ENCODE measurements around the gene TADA3.

The TADA3 gene

DNA sequence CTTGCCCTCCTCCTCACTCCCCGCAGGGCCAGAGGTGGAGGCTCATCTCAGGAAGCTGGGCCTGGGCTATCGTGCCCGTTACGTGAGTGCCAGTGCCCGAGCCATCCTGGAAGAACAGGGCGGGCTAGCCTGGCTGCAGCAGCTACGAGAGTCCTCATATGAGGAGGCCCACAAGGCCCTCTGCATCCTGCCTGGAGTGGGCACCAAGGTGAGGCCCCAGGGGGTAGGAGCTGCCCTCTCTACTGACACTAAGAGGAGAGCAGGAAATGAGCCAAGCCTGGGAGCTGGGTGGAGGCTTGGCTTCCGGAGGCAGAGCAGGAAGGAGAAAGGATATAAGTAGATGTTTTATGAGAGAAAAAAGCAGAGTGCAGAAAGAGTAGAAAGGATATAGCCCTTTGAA, 37.6 kb downstream of the TADA3 start:
- no peak for DNase-seq

DNA sequence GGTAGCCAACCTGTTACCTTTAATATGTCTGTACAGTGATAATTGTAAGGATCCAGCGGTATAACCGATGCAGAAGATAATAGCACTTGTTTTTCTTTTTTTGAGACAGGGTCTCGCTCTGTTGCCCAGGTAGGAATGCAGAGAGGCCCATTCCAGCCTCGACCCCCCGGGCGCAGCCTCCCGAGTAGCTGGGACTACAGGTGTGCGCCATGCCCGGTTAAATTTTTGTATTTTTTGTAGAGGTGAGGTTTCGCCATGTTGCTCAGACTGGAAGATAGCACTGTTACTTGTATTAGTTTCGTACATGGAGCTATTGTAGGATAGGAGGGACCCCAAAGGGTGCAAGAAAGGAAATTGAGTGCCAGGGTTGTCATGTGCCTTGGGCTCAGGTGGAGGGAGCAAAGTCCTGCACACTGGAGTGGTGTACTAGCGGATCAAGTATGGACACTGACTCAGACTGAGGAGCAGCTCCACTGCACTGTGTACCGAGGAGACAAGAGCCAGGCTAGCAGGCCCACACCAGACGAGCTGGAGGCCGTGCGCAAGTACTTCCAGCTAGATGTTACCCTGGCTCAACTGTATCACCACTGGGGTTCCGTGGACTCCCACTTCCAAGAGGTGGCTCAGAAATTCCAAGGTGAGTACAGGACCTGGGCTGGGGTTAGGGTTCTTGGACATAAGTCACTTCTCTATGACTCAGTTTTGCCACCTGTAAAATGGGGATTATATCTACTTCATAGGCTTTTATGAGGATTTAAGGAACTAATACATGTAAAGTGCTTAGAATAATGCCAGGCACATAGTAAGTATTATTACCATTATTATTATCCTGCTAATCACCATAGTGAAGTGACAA, 41.5 kb downstream of the TADA3 start:
- no peak for DNase-seq

DNA sequence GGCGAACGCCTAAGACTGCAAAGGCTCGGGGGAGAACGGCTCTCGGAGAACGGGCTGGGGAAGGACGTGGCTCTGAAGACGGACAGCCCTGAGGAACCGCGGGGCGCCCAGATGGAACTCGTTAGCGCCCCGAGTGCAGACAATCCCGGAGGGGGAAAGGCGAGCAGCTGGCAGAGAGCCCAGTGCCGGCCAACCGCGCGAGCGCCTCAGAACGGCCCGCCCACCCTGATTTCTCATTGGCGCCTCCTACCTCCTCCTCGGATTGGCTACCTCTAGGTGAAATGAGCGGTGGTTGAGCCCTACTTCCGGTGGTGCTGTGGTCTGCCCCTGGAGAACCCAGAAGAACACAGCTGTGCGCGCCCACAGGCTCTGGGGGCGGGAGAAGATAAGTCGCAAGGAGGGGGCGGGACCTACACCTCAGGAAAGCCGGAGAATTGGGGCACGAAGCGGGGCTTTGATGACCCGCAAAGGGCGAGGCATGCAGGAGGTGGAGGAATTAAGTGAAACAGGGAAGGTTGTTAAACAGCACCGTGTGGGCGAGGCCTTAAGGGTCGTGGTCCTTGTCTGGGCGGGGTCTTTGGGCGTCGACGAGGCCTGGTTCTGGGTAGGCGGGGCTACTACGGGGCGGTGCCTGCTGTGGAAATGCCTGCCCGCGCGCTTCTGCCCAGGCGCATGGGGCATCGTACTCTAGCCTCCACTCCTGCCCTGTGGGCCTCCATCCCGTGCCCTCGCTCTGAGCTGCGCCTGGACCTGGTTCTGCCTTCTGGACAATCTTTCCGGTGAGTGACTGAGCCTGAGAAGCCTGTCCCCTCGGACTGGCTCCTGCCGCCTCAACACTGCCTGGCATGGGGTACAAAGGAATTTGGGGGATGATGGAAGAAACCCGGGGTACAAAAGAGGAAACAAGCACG, 42.4 kb downstream of the TADA3 start, which contains the start of gene OGG1:
Gene OGG1, plus strand, starts transcription at position 308 of the 911 bp plus-strand sequence. Its CDS starts 335 bp downstream, at position 643.
- DNase-seq, result peak; percentile 95

DNA sequence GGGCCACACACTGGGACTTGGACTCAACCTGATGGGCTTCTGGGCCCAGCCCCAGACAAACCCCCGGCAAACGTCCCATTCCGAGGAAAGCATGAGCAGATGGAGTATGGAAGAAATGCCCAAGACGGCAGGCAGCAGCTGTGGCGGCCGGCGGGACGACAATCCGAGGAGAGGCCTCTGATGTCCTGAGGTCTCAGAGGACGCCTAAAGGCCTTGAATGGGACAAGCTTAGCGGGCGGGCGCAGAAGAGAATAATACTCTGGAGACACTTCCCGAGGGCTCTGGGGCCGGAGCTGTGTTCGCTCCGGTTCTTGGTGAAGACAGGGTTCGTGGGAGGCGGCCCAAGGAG, 43.0 kb downstream of the TADA3 start:
- DNase-seq, result no peak

DNA sequence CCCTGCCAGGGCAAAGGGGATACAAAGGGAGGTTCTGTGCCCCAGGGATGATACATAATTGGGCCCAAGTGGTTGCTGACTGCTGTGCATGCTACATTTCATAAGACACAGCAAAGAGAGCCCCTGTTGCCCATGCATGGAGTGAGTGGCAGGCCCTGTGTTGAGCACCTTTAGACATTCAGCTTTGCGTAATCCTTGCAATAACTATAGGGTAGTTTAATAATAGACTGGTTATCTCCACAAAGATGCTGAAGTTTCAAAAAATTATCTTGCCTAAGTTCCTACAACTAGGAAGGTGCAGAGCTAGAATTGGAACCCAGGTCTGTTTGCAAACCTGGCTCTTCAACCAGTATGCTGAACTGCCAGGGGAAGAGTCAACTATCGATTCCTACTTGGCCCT, 44.2 kb downstream of the TADA3 start:
- DNase-seq, result no peak

DNA sequence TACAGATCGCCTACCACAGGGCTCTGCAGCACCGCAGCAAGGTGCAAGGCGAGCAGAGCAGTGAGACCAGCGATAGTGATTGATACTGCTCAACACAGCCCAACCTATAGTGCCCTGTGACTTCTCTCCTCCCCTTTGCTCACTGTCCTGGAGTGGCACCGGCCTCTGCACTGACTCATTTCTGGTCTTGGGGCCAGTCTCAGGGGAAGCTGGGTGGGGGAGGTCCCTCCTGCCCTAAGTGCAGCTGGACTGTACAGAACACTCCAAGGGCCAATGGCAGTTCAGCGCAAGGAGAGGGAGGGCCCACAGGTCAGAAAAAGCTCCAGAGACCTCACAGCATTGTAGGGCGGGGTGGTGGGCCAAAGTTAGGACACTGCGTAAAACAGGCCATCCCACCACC, 45.0 kb downstream of the TADA3 start:
- DNase-seq, result no peak

DNA sequence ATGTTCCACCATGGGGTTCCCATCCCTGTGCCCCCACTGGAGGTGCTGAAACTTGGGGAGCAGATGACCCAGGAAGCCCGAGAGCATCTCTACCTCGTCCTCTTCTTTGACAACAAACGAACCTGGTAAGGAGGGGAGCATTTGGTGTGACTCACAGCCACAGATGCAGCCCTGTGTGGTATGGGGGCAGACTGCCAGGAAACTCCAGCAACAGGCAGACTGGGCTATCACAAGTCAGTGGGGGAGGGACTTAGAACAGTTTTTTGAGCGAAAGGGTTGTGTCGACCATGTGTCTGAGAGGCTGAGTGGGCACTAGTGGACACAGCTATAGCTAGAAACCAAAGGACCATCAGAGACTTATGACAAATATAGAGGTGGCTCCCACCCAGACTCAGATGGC, 45.9 kb downstream of the TADA3 start:
- DNase-seq, result no peak

DNA sequence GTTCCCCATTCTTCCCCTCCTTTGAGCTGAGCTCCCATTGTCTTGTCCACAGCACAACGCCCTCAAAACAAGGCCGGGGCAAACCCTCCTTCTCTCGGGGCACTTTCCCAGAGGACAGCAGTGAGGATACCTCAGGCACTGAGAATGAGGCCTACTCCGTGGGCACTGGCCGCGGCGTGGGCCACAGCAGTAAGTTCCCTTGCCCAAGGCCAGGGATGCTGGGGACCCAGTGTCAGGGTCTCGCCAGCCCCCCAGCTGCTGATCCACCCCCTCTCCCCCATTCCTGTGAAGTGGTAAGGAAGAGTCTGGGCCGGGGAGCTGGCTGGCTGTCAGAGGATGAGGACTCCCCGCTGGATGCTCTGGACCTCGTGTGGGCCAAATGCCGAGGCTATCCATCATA, 46.8 kb downstream of the TADA3 start:
- no peak for DNase-seq

DNA sequence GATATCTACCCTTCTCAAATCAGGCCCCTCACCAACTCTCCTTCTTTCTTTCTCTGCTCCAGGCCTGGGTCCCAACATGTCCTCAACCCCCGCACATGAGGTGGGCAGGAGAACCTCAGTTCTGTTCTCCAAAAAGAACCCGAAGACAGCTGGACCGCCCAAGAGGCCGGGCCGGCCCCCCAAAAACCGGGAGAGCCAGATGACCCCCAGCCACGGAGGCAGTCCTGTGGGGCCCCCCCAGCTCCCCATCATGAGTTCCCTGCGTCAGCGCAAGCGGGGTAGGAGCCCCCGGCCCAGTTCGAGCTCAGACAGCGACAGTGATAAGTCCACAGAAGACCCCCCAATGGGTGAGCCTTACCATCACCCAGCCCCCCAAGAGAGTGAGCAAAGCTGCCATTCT, 48.1 kb downstream of the TADA3 start:
- no peak for DNase-seq

DNA sequence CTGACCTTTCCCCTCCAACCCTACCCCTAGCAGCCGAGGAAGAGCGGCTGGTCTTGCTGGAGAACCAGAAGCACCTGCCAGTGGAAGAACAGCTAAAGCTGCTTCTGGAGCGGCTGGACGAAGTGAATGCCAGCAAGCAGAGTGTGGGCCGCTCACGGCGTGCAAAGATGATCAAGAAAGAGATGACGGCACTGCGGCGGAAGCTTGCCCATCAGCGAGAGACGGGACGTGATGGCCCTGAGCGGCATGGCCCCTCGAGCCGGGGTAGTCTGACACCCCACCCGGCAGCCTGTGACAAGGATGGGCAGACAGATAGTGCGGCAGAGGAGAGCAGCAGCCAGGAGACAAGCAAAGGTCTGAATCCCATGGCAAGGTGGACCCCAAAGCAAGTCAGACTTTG, 48.7 kb downstream of the TADA3 start:
- no peak for DNase-seq

DNA sequence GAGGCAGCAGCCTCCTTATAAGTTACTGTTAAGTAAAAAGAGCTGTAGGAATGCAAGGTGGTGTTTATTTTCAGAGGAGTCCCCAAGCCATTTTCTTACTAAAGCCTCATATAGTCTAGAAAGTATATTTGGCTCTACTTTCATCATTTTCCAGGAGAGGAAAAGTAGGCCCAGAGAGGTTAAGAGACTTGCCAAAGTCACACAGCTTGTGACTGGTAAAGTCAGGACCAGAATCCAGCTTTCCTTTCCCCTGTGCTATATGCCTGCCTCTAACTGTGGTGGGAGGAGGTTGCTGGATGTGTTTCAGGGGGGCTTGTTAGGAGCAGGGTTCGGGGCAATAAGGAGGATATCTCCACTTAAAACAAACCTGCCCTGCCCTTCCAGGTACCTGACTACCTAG, 49.7 kb downstream of the TADA3 start:
- DNase-seq, result no peak

DNA sequence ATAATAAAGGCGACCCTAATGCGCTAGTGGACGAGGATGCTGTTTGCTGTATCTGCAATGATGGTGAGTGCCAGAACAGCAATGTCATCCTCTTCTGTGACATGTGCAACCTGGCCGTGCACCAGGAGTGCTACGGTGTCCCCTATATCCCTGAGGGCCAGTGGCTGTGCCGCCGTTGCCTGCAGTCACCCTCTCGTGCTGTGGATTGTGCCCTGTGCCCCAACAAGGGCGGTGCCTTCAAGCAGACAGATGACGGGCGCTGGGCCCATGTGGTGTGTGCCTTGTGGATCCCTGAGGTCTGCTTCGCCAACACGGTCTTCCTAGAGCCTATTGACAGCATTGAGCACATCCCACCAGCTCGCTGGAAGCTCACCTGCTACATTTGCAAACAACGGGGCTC, 53.1 kb downstream of the TADA3 start:
- DNase-seq, result no peak

DNA sequence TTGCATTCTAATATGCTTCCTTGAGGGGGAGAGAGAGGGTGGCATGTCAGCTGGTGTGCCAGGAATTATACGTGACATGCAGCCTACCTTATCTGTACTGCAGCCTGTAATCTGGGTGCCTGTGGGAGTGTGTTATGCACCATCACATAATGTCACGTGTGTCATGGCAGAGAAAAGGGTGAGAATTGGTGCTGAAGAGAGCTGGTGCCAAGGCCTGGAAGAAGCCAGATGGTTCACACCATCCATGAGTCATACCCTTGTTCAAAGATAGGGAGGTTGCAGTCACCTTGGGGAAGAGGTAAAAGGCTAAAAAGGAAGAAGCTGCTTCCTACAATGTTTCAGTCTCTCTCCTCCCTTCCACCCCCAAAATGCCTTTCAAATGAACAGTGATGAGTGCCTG, 55.4 kb downstream of the TADA3 start:
- DNase-seq, result no peak

DNA sequence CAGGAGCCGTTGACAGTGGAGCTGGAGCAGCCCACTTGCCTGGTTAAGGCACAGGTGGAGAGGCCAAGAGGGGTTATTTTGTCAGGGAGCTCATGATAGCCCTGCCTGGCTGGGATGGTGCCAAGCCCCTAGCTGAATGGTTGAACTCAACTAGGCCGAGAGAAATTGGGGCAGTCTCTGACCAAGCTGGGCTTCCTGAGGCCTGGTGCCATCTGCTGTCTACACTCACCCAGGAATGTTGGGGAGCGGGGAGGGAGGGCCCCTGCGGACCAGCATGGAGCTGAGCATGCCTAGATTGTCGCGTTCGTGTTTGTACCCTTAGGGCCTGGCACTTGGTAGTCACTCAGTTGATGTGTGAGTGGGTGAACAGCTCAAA, 59.5 kb downstream of the TADA3 start:
- no peak for DNase-seq

DNA sequence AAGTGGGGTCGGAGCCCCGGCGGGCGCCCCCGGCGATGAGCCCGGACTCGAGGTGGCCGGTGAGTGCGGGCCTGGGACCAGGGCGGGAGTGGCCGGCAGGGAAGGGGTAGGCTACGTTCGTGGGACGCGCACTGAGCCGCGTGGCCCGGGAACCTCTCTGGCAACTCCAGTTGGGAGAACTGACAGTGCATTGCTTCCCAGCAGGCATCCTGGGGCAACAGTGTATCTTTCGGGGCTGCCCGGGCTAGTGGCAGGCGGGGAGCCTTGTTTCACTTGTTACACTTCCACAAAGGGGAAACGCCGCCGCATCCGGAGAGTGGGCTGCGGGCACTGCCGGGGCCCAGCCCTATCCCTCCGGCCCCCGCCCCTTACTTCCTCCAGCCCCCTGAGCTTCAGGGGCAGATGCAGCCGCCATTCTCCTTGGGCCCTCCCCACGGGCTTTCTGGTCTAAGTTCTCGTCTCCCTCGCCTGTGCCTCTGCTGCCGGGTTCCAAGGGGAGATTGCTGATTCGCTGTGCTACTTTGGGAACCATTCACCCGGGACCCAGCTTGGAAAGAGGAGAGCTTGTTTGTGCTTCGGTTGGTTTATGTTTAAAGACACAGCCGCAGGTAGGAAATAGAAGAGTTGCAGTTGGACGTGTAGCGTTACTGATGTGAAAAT, 60.1 kb downstream of the TADA3 start:
- DNase-seq, result no peak

DNA sequence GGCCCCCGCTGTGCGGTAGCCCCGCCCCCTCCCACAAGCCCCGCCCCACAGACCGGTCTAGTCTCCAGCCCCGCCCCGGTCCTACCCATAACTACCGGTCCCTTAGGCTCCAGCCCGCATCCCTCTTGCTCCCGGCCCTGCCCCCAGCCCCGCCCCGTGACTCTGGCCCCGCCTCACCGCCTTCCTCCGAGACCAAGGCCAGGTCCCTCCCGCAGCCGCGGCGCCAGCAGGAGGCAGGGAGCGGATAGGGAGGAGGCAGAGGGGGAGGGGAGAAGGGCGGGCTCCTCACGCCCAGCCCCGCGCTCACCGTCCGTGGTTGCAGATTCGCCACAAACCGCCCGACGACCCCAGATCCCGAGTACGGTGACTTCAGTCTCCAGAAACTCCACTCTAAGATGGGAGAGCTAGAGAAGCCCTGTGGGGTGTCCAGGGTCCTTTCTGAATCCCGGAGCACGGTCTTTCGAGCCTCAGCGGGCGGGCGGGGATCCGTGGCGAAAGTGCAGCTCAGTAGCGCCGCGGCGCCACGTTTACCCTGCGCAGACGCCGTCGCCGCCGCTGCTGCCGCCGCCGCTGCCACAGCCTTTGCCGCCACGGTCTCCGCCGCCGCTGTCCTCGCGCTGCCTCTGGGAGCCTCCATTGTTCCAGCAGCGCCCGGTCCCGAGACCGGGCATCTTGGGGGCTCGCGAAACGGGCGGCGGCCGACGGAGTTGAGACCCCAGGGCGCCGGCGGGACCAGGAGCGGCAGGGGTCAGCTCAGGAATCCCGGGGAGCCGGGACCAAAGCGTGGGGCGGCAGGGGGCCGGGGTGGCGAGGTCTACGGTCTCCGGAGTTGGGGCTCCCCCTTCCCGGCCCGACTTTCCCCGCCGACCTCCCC, 60.8 kb downstream of the TADA3 start, which contains the start of gene BRPF1:
Gene BRPF1, plus strand, starts transcription at position 530 of the 874 bp plus-strand sequence. CDS start 2,406 bp downstream, outside the sequence.
- DNase-seq, result peak; percentile 93

DNA sequence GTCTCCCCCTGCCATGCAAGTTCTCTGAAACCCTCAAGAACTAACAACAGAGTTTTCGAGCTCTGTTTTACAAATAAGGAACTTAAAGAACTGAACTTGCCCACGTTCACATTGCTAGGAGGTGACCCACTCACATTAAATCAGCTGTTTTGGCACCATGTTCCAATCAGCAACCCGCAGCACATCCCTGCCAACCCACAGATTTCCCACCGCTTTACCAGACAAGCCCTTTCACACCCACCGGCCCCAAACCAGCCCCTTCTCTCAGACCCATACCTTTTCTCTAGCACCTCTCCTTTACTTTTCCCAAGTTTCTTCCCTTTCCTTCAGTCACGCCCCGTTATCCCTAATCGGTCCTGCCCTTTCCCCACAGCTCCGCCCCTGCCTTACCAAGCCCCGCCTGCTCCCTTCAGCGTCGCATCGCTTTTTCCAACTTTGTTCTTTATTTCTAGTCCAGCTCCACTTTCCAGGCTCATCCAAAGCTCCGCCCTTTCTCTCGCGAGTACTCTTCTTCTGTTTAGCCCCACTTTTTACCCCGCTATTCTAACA, 61.5 kb downstream of the TADA3 start:
- no peak for DNase-seq

Data from NCI-H1092 treated with DMSO at 0.1 percent for 48 hours (cell line).